GM19025 (cell line): ENCODE results near the gene NUDT22.

Experiments
- ATAC-seq: cut with Tn5 transposase; IDR thresholded peaks from one replicate; pipeline ENCODE4 v1.9.1; 2021; ENCODE audit warnings: mild to moderate bottlenecking, low read depth, moderate library complexity; ENCODE audit not compliant: unreplicated experiment

NUDT22 gene, protein sequence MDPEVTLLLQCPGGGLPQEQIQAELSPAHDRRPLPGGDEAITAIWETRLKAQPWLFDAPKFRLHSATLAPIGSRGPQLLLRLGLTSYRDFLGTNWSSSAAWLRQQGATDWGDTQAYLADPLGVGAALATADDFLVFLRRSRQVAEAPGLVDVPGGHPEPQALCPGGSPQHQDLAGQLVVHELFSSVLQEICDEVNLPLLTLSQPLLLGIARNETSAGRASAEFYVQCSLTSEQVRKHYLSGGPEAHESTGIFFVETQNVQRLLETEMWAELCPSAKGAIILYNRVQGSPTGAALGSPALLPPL

GRCh38 chr11:64225608-64226506 is at the start of gene NUDT22, which contains the start of gene TRPT1:
TSS of gene NUDT22 (plus strand) at chr11:64226274. CDS start at chr11:64226653, 379 bp downstream.
TSS of gene TRPT1 (minus strand) at chr11:64226186. CDS start at chr11:64225860, 326 bp downstream.
- ATAC-seq: peak; percentile 42

GRCh38 chr11:64176751-64177150 is 49.3 kb upstream of the NUDT22 start:
- ATAC-seq: no peak

DNA sequence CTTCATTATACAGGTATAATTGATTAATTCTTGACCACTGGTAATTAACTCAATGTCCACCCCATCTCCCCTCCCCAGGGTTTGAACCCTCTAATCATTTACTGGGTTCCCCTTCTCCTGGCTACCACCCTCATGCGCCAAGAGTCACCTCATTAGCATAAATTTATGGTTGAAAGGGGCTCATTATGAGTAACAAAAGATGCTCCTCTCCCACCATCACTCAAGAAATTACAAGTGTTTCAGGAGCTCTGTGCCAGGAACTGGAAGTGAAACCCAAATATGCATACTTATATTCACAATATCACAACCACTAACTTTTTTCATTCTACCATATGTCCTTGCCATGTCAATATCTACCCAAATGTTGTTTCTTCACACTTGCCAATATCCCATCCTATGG is 47.9 kb upstream of the NUDT22 start:
- ATAC-seq: no peak

DNA sequence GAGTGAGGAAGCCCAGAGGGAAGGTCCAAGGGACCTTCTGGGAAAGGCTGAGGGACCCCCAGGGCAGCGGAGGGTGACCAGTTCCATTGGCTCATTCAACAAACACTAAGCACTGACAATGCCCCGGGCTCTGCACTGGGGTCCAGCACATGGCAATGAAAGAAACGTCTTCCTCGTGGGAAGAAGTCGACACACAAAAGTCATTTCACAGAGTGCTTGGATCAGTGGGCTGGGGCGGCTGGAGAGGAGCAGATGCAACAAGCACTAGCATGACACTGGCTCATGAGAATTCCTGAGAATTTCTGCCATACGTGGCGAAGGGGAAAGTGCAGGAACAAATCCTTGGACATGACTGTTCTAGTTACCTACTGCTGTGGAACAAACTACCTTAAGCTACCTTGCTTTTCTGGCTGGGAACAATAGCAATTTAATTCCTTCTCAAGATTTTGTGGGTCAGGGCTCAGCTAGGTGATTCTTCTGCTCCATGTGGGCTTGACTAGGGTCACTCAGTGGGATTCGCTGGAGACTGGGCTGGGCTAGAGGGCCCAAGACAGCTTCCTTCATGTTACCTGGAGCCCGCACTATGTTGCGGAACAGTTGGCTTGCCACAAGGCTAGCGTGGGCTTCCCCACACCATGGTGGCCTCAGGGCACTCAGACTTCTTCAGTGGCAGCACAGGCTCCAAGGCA is 47.0 kb upstream of the NUDT22 start:
- ATAC-seq: no peak

- ATAC-seq: no peak
Observed at GRCh38 chr11:64180891-64181290, 45.2 kb upstream of the NUDT22 start.

- no peak for ATAC-seq
Observed at GRCh38 chr11:64181506-64182411, 44.3 kb upstream of the NUDT22 start.

GRCh38 chr11:64183890-64184289 is 42.2 kb upstream of the NUDT22 start:
- no peak for ATAC-seq

- peak; percentile 13 for ATAC-seq
Observed at GRCh38 chr11:64185175-64185692, 40.8 kb upstream of the NUDT22 start.

DNA sequence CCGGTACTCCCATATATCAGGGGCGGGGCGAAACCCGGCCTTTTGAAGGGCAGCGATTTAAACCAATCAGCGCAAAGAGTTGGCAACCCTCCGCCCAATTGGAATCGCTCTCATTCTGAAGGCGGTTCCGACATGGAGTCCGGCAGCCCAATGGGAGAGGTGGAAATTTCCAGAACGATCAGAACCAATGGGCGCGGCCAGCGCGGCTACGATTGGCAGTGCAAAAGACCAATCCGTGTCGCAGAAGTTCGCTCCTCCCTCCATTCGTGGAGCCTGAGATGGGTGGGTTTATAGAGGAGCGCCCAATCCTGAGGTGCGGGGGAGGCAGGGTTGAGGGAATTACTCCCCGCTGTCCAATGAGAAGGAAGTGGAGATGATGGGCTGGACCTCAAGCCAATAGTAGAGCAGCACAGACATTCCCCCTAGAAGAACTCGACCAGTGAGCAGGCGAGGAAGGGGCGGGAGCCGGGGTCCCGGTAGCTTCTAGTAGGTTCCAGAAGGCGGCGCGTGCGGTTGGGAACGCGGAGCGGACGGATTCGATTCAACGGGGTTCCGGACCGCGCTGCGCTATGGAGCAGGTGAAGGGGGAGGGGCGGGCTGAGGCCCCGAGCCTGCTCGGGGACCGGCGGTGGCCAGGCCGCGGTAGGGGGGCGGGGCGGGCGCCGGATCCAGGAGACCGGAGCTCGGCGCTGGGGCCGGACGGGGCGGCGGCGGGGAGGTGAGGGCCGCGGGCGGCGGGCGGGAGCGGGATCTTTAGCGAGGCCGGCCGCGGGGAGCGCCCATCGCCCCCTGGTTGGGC is 40.2 kb upstream of the NUDT22 start, which contains the start of gene STIP1:
STIP1 (plus strand) TSS at position 479 of the 799 bp plus-strand sequence; CDS start at position 570, 91 bp downstream.
- peak; percentile 83 for ATAC-seq

- ATAC-seq: no peak
Observed at GRCh38 chr11:64186492-64187165, 39.4 kb upstream of the NUDT22 start.

GRCh38 chr11:64192434-64192833 is 33.6 kb upstream of the NUDT22 start:
- no peak for ATAC-seq

DNA sequence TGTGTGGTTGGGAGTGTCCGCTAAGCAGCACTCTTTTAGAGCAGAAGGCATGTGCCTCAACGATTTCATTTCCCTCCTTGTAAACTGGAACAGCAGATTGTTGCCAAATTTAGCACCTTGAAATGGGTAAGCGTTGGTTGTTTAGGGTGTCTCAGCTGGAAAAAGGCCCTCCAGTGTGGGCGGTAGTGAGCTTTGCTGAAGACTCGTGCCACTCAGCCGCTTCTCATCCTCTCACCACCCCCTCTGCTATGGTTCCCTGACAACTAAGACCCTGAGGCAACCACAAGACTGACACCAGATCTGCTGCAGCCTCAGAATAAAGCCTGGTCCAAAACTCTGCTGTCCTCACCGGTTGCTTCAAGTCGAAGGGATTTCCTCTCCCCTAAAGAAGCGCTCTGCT is 29.4 kb upstream of the NUDT22 start:
- no peak for ATAC-seq

DNA sequence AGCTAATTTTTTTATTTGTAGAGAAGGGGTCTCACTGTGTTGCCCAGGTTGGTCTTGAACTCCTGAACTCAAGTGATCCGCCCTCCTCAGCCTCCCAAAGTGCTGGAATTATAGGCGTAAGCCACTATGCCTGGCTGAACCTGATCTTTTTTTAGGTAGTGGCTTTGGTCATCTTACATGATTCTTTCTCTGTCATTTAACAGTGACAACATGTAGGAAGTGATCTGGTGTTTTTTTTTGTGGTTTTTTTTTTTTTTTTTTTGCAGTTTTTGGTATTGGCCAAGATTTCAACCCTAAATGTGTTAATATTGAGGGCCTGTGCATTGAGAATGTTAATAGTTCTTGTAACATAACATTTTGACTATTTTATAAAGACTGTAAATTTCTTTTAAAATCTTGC is 27.6 kb upstream of the NUDT22 start:
- ATAC-seq: no peak

- ATAC-seq: no peak
Observed at GRCh38 chr11:64201543-64201942, 24.5 kb upstream of the NUDT22 start.

- ATAC-seq: no peak
Observed at GRCh38 chr11:64202992-64203391, 23.1 kb upstream of the NUDT22 start.

DNA sequence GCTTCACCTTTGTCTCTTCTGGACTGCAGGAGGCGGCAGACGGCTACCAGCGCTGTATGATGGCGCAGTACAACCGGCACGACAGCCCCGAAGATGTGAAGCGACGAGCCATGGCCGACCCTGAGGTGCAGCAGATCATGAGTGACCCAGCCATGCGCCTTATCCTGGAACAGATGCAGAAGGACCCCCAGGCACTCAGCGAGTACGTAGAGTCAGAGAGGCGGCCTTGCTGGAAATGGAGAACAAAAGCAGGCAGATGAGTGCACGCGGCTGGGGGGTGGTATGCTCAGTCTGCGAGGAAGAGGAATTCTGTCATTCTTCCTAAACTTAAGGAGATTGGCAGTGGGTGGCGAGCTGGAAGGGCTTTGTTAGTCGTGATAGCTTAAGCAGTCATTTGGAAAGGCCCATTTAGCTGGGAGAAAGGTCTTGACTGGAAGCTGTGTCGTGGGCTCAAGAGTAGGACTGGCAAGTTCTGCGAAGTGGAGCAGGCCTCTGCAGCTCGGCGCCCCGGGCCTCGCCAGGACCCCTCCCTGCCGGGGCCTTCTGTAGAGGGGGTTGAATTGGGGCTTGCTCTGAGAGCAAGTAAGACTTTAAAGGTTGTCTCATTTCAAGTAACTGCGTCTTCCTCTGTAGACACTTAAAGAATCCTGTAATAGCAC is 22.5 kb upstream of the NUDT22 start:
- ATAC-seq: no peak

GRCh38 chr11:64204080-64204440 is 22.0 kb upstream of the NUDT22 start:
- ATAC-seq: no peak

DNA sequence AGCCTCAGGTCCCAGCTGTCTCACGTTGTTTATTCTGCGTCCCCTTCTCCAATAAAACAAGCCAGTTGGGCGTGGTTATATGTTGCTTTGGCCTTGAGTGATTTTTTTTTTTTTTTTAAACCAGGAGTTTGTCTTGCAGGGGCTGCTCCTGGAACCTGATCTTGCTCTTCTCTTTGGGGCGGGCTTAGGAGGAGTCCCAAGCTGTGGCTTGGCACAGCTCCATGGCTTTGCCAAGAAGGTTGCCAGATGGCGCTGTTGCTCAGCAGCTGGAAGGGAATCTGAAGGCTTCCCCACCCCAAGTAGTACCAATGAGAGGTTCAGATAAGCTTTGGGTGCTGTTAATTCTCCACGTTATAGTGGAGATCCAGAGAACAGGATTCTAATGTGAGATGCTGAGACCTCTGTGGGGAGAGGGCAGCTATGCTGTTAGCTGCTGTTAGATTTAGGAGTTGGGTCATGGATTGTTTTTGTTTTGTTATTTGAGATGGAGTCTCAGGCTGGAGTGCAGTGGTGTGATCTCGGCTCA is 21.5 kb upstream of the NUDT22 start:
- ATAC-seq: no peak
